Lung (tissue), 12 donors: ENCODE results near the gene CCDC178. TPM values are rescaled to one million over a fixed set of nuclear protein-coding genes. Genes with fewer than 3 reads are reported as not detected.

Experiments used
- ATAC-seq: fragments of 200-7000 bp; cut with Tn5 transposase; one replicate; pipeline ENCODE4 v1.9.1; 2020; ENCODE audit warnings: moderate number of reproducible peaks; ENCODE audit not compliant: insufficient read depth, low FRiP score
- DNase-seq, 3 donors: peaks; one replicate each; pipeline ENCODE4 v3.0.0-alpha.2; 2013 to 2017
- H3K27ac ChIP-seq, 2 donors: one replicate each; pipeline ENCODE4 v1.5.1; 2013; ENCODE audit warnings: mild to moderate bottlenecking in 2 of 2, moderate library complexity in 2 of 2, control low read depth in 1 of 2, inconsistent platforms in 1 of 2, low read depth in 1 of 2, low read length in 1 of 2
- H3K27me3 ChIP-seq, 3 donors: one replicate each; pipeline ENCODE4 v1.5.1; 2013; ENCODE audit warnings: low read length in 2 of 3; ENCODE audit not compliant: control insufficient read depth in 3 of 3, insufficient read depth in 3 of 3
- H3K36me3 ChIP-seq, 4 donors: one replicate each; pipeline ENCODE4 v1.5.1; 2013; ENCODE audit warnings: low read length in 4 of 4, mild to moderate bottlenecking in 1 of 4, moderate library complexity in 1 of 4; ENCODE audit not compliant: control insufficient read depth in 4 of 4, insufficient read depth in 4 of 4
- H3K4me1 ChIP-seq, 5 donors: one replicate each; pipeline ENCODE4 v1.5.1; 2013; ENCODE audit warnings: low read length in 5 of 5, mild to moderate bottlenecking in 2 of 5, moderate library complexity in 1 of 5; ENCODE audit not compliant: control insufficient read depth in 5 of 5, insufficient read depth in 5 of 5
- H3K4me3 ChIP-seq: one replicate; pipeline ENCODE4 v1.5.1; 2013; ENCODE audit warnings: mild to moderate bottlenecking, control low read depth, moderate library complexity
- H3K9ac ChIP-seq, 2 donors: one replicate each; pipeline ENCODE4 v1.5.1; 2013; ENCODE audit warnings: low read length in 2 of 2, control low read depth in 1 of 2; ENCODE audit not compliant: insufficient read depth in 1 of 2
- H3K9me3 ChIP-seq, 4 donors: one replicate each; pipeline ENCODE4 v1.5.1; 2013; ENCODE audit warnings: low read length in 3 of 4, mild to moderate bottlenecking in 1 of 4, moderate library complexity in 1 of 4; ENCODE audit not compliant: control insufficient read depth in 4 of 4, insufficient read depth in 3 of 4
- CTCF ChIP-seq: IDR thresholded peaks from 2 replicates; pipeline ENCODE4 v1.5.1; 2012; ENCODE audit warnings: mild to moderate bottlenecking; ENCODE audit errors: control extremely low read depth, extremely low read depth
- WGBS, 2 donors: extraction: QIAGEN DNeasy Blood & Tissue Kit; methylation state at CpG; one replicate each; pipeline ENCODE4 v1.1.7; 2013; 5-methylcytosine and 5-hydroxymethylcytosine counted together
- polyA plus RNA-seq, 2 donors: library from polyadenylated mRNA; stranded (reverse); fragments of 200-250 nt; gene quantifications; one replicate each; pipeline ENCODE4 v1.2.1, GENCODE V29; 2013
- total RNA-seq, 2 donors: library from RNA; depleted of rRNA in 1 of 2; stranded (reverse); fragments of >200 nt in 1 of 2; gene quantifications; one replicate each; pipeline ENCODE4 v1.2.1, GENCODE V29; 2014 to 2021
- donor health status: control.
- donor health status: control.
- donor health status: Bipolar disorder and iron deficiency.
- donor health status: healthy.
- donor health status: DM: yes; HTN: yes; CAD: no.

CCDC178 gene
- total and polyA plus RNA-seq, 4 donors: 0.08 to 1.1 (median 0.77) TPM

- no peak for ATAC-seq
- TF ChIP-seq CTCF: no peak
- DNase-seq: no peak
These were observed 29.7 kb upstream of the CCDC178 start for GRCh38 chr18:33470216-33470615.

GRCh38 chr18:33469699-33470098, 29.2 kb upstream of the CCDC178 start:
- H3K27ac ChIP-seq: no peak overlapping the region
- H3K9me3 ChIP-seq: no peaks in the 10 kb centered on the region
- DNase-seq (no peak), ATAC-seq (no peak)
- H3K4me1 ChIP-seq: no peaks in the 10 kb centered on the region
- no peaks in the 10 kb centered on the region for H3K36me3 ChIP-seq
- no peak overlapping the region for H3K4me3 ChIP-seq
- no peak overlapping the region for H3K9ac ChIP-seq
- no peaks in the 10 kb centered on the region for H3K27me3 ChIP-seq
- WGBS, 2 donors: 88 to 89% methylated on average over 3 of the region's 3 CpGs
- TF ChIP-seq CTCF: no peak

More at GRCh38 chr18:33470216-33470615, 29.7 kb upstream of the CCDC178 start:
- H3K36me3 ChIP-seq: no peaks in the 10 kb centered on the region
- 81 to 92% methylated on average over 2 of the region's 2 CpGs for WGBS, 2 donors
- no peaks in the 10 kb centered on the region for H3K4me1 ChIP-seq
- no peak overlapping the region for H3K9ac ChIP-seq
- no peaks in the 10 kb centered on the region for H3K9me3 ChIP-seq
- H3K4me3 ChIP-seq: no peak overlapping the region
- H3K27me3 ChIP-seq: no peaks in the 10 kb centered on the region
- H3K27ac ChIP-seq: no peak overlapping the region

GRCh38 chr18:33467531-33467930, 27.0 kb upstream of the CCDC178 start:
- Histone ChIP-seq H3K9ac (no peak overlapping the region), H3K27me3 (no peaks in the 10 kb centered on the region), H3K4me3 (no peak overlapping the region), H3K36me3 (no peaks in the 10 kb centered on the region), H3K27ac (no peak overlapping the region), H3K9me3 (no peaks in the 10 kb centered on the region), H3K4me1 (no peaks in the 10 kb centered on the region)
- 83 to 89% methylated on average over 1 of the region's 1 CpG for WGBS, 2 donors
- TF ChIP-seq CTCF: no peak
- ATAC-seq (no peak), DNase-seq (no peak)

GRCh38 chr18:33466822-33467221, 26.3 kb upstream of the CCDC178 start:
- ATAC-seq: no peak
- Histone ChIP-seq H3K36me3 (no peaks in the 10 kb centered on the region), H3K27ac (no peak overlapping the region), H3K9ac (no peak overlapping the region), H3K4me3 (no peak overlapping the region), H3K27me3 (no peaks in the 10 kb centered on the region), H3K4me1 (no peaks in the 10 kb centered on the region), H3K9me3 (no peaks in the 10 kb centered on the region)
- no peak for DNase-seq
- 79 to 90% methylated on average over 1 of the region's 1 CpG for WGBS, 2 donors
- TF ChIP-seq CTCF: no peak
